HG02840 (cell line): ENCODE results near the gene PTPRD.

Source experiments
- ATAC-seq: cut with Tn5 transposase; IDR thresholded peaks from one replicate; pipeline ENCODE4 v1.9.1; 2021; ENCODE audit warnings: mild to moderate bottlenecking, moderate library complexity, moderate number of reproducible peaks; ENCODE audit not compliant: unreplicated experiment, low FRiP score

Gene PTPRD

DNA sequence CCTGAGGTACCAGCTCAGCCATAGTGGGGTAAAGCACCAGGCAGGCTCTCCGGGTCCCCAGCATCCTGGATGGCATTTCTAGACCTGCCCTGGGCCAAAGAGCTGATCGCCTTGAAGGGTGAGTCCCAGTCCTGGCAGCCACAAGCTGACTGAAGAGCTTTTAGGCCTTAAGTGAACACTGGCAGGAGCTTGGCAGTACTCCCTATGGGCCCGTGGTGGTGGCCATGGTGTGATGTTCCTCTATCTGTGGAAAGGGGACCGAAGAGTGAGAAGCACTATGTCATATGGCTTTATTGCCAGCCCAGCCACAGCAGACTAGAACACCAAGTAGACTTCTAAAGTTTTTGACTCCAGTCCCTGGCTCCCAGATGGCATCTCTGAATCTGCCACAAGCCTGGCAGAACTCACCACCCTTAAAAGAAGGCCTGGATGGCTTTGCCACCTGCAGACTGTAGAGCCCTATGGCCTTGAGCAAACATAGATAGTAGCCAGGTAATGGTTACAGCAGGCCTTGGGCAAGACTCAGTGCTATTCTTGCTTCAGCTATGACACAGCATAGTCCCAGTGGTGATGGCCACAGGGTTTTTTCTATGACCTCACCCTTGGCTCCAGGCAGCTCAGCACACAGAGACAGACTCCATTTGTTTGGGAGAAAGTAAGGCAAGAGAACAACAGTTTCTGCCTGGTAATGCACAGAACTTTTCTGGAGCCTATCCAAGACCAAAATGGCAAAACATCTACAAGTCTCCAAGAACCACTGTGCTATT, 2011.7 kb downstream of the PTPRD start:
- no peak for ATAC-seq

DNA sequence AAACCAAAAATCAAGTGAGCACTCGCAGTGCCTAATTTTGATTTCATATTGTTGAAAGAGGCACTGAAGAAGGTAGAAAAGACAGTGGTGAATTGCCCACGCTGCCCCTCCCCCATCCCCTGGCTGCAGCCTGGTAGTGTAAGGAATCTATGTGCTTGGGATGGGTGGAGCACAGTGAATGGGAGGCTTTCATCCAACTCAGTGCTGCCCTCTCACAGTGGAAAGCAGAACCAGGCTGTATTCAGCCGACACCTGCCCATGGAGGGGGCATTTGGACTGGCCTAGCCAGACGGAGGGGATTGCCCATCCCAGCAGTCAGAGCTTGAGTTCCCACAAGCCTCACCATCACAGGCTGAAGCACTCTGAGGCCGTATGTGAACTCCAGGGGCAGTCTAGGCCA, 2012.9 kb downstream of the PTPRD start:
- no peak for ATAC-seq

DNA sequence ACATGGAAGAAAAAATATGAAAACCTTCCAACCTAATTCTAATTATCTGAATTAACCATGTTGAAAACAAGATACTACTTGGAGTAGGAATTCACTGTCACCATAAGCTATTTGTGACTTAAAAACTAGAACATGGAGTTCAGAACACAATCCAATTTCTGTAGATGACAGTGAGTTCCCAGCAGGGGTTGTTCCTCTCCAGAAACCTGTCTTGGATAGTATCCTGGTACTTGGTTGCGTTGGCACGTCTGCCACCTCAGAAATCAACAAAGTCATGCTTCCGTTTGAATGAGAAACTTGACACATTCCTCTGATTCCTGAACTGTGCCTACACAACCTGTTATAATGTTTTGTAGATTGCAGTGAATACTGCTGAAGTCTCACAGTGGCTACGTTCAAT, 2023.3 kb downstream of the PTPRD start:
- ATAC-seq = no peak

DNA sequence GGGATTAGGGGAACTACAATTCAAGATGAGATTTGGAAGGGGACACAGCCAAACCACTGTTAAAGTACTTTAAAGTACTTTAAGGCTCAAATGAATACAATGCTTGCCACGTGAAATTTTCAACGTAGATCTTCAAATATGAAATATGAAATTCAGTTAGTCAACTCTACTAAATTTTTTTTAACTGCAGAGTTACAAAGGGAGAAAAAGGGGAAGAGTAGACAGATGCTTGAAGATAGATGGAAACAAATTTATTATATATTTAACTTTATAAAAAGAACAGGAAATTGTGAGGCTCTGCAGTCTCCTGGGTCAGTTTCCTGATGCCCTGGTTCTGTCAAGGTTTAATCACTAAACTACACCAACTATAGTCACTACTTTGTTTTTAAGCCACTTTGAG, 2027.8 kb downstream of the PTPRD start:
- no peak for ATAC-seq

DNA sequence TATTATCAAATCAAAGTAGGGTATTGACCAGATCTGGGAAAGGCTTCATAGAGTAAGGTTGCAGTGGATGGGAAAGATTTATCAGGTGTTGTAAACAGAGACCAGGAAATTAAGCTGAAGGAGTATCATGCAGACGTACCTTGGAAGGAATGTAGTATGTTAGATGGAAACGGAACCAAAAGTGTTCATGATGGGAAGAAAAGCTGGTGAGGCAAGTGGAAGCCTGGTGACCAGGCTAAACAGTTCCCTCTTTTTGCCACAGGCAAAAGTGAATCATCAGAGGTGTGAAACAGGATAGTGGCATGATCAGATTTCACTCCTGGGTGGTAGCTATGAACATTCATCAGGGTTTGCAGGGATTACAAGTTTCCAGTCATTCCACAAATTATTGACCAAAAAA, 2033.1 kb downstream of the PTPRD start:
- ATAC-seq = no peak

DNA sequence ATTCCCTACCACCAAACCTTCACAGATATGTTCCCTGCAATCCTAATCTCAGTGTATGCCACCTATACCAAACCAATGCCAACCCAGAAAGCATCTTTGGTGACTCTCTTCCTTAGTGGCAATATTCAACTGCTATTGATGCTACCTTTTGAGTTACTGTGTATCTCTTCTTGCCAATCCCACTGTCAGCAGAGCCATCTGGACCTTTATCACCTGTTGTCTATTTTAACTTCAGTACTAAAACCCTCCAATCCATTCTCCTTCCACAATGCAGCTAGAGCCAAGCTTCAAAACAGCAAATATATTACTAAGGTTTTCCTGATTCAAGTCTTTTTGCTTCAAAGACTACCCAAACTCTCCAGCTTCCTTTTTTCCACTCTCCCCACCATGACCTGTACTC, 2036.1 kb downstream of the PTPRD start:
- no peak for ATAC-seq

DNA sequence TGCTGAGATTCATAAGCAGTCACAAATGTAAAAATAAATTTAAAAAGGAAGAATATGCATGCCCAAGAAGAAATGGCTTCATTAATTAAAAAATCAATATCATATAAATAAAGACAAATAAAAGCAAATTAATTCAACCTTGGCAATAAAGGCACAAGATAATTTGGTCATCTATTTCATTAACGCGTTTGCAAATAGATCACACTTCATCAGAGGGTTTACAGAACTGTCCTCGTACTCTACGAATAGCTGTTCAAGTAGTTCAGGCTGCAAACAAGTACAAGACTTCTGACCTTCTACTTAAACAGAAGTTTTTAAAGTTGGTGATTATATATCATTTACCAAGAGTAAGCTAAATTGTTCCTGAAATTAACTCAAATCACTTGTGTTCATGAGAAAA, 2038.0 kb downstream of the PTPRD start:
- no peak for ATAC-seq

DNA sequence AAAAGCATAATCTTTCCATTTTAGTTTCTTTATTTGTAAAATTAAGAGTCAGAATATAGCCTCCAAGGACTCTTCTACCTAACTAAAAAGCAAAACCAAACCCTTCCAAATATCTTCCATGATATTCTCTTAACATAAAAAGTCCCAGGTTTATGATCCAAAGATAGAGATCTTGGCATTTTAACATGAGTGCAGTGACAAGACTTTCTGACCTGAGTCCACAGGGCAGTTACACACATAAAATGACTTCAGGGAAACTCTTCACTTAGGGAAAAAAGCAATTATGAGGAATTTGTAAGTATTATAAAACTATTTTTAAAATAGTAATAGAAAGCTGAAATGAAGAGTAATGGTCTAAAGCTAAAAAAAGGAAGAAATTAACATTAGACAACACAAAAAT, 2040.6 kb downstream of the PTPRD start:
- ATAC-seq = no peak

DNA sequence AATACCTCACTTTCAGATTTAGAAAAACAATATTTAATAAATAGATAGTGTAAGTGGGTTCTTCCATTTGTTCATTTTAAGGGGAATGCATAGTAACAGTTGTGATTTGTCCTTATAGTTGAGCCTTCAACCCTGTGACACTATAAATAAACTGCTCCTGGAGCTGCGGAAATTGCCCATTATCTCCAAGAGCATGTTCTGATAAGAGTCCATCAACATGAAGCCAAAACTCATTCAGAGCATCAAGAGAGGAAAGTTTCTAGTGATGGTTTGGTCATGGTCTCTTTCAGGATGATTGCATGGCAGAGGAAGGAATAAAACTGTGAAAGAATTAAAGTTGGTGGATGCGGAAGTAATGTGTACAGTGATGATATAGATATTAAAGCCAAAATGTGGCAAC, 2041.2 kb downstream of the PTPRD start:
- ATAC-seq = no peak

DNA sequence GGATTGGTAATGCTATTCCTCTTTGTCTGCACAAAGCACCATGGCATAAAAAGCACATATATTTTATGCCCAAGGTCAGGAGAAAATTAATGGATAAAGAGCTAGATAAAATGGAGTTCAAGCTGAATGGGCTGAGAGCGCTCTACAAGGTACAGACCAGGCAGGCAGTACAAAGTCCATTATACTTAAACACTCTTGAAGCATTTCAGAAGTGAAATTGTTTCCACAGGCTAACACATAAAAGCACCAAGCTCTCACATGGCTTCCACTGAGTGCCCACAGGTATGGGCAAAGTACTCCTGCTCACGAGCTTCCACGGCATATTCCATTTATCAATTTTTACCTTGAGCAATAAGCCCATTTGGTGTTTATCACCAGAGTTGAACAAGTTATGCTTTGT, 2042.0 kb downstream of the PTPRD start:
- no peak for ATAC-seq

DNA sequence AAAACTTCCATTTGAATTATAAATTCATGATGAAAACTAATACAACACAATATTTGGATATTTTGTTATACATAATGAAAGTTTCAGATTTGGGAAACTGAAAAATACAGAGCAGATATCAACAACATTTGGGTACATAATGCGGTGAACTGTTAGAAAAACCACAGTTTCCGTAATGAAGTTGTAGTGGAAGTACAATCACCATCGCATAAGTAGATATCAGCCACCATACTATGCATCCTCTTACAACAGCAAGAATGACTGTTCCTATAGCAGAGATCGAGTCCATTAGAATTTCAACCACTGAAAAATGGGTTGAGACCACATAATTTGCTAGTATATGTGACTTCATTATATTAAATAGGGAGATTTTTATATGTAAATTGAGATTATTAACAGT, 2043.0 kb downstream of the PTPRD start:
- ATAC-seq = no peak

DNA sequence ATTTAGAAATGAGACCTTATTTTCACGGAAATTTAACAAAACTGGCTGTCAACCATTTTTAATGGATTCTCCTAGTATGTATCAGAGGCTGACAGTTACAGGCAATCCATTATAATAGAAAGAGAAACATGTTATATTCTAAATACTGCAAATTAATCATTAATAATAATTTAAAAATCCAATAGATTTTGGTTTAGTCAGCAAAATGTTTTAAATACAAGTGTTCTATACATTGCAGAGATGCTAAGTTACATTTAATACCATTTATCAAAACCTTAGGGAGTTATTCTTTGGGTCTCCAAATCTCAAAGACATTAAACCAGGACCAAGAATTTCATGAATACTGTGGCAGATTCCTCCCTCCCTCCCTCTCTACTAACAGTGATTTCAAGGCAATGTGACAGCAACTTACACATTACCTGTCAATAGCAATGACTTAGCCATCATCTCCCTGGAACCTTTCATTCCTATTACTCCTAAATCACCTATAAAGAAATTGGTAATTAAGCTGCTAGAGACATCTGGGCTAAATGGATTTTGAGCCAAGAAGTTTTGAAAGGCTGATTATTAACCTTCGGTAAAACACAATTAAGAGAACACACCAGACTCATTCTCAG, 2044.7 kb downstream of the PTPRD start:
- ATAC-seq = no peak

DNA sequence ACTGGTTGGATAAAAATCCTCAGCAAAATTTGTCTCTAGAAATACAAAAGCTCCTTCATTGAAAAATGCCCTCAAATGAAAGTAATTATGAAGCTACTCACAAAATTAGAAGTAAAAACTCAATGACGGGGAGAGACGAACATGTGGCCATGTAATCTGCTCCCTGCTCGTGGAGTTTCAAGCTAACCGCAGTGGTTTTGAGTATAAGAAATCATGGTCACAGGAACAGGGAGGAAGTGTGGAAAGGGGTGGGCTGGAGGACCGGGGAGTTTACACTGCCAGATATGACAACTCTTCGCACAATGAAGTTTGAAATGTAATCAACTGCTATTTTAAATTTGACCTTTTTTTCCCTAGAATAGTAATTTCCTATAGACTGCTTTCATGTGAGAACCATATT, 2047.8 kb downstream of the PTPRD start:
- ATAC-seq = no peak

DNA sequence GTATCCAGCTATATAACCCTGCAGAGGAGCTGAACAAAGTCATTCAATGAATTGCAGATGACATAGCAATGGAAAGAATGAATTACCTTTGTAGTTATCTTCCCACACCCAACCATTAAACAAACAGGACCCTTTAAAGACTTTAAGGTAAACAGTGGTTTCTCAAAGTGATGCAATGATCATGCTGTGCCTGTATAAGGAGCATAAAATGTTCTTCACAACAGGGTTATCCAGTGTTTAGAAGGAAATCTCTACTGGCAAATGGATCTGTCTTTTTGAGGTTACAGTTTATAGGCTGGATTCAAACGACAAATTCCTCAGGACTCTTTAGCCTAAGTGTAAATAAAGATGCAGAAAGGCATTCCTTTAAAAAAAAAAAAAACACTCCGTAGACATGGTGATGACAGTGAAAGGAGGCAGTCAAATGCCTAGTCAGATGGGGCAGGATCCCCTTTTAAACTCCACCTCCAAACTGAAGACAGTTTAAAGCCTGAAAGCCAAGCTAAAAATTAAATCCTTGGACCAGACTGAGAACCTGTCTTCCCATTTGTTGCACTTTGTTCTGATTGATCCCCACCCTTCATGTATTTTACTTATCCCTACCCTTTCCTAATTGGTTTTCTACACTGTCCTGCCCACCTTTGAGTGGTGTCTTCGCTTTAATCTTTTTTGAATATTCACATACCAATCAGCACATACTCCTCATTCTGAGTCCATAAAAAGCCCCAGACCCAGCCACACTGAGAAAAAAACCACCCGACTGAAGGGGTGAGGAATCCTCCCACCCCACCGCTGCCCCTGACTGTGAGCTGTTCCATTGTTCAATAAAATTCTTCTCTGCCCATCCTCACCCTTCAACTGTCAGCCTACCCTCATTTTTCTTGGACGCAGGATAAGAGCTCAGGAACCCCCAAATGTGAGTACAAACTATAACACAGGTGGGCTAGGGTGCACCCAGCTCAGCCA, 2052.0 kb downstream of the PTPRD start:
- ATAC-seq = no peak

DNA sequence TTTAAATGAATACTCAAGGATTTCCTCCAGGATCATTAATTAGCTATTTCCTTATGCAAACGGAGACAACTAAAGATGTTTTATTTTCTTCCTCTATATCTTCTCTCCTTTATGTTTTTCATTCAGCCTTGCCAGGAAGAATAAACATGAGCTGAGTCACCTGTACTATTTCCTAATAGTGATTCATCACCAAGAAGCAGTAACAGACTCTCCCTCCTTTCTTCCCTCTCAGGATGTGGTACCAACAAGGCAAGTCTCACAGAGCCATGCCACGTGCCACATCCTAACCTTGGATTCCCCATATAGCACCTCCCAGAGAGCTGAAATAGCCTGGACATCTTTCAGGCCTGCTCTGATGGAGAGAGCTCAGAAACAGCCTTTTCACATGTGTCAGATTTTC, 2054.6 kb downstream of the PTPRD start:
- ATAC-seq = no peak

DNA sequence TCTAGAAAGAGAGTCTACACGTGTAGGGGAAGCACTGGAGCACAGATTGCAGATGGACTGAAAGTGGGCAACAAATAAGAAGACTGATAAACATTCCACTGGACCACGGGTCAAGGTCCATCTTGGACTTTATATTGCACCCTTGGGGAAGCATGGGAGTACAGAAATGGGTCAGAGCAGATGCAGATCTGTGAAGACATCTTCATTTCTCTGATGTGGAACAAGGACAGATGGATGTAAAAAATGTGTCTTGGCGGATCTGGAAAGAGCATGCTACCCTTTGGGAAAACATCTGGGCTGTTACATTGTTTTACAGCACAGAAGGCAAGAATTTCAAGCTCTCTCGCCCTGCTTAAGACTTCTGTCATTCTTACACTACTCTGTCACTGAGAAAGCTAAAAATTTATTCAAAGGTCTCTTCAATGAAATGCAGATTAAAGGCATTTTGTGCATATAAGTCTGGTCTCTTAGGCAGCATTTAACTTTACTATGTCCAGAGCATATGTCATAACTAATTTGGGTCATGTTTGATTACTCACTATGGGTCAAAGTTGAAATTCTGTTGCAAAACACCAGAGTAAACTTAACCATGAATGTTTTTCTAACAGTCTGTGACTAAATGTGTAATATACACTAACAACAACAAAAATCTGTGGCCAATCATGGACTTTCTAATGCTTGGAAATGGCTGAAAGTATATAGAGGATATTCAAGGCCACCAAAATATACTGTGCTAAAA, 2056.9 kb downstream of the PTPRD start:
- no peak for ATAC-seq

DNA sequence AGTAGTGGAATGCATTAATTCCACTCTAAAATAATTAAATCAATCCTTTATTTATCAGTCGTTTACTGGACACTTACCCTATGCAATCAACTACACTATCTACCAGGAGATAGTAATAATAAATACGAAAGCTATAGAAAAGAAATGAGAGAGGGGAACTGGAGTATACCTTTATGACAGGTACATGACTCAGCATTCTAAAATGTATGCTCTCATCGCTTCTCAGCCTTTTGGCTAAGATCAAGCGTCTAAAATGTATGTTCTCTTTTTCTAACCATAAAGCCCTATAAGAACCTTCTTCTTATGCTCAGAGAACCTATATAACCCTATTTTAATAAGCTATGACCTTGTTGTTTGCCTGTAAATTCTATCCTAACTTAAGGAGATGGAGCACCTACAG, 2059.4 kb downstream of the PTPRD start:
- no peak for ATAC-seq

DNA sequence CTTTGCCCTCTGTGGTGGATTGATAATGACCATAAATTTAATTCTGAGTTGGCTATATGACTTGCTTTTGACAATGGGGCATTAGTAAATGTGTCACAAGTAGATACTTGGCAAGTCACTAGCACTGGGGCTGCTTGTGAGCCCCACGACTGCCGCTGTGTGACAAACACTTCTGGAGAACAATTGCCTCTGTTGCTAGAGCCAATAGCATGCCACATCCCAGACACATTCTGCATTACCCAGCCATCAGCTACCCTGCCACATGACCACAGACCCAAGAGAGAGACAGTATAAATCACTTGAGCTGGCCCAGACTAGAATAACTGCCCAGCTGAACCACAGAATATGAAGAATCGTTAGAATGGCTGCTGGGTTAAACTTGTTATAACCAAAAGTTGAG, 2060.1 kb downstream of the PTPRD start:
- no peak for ATAC-seq

DNA sequence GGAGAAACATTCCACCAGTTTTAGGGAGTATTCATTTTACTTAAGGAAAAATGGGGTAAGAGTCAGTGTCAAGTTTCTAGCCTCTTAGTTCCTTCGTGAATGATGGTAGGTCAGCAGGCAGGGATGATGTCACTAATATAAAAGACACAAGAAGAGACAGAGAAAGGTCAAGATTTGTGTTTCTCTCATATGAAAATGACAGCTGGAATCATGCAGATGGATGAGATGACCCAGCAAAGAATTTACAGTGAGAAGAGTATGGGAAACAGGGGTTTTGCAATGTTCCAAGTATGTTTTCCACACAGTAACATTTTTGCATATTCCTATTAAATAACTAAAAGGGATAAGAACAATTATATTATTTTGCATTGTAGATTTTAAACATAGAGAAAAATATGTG, 2063.6 kb downstream of the PTPRD start:
- ATAC-seq = no peak

DNA sequence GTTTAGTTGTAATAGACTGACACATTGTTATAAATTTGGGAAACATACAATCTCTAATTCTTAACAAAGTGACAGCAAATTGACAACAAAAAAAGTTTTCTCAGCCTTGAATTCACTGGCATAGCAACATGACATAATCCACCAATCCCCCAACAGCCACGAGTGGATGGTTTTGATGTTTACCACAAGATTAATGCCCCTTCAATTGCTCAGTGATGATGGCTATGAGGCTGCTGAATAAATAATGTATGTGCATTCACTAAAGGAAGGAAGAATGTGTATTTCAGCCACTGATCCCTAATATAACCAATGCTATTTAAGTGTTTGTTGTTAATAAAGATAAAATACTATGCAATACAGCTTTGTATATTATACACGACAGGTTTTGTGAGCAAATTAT, 2069.6 kb downstream of the PTPRD start:
- no peak for ATAC-seq

DNA sequence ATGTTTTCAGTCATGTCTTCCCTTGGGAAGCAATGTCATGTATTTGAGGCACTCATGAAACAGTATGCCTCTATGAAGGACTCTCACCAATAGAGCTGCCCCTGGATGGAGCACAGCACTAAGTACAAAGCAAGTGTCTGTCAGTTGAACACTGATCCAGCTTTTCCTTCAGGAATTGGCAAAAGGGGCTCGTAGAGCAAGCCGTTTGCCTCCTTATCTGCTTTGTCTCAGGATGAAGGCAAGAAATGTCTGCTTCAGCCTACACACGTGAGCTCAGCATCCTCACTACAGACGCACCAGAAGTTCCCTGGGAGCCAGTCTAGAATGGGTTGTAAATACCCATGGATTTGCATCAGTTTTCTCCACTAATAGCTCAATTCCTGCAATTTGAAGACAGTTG, 2070.3 kb downstream of the PTPRD start:
- no peak for ATAC-seq
